NCI-H146 treated with DMSO at 0.1 percent for 48 hours (cell line): ENCODE measurements around the gene ZFP36L2.
"Not testable (repeated sequence)": the region's sequence is repeated elsewhere in the genome, so short reads cannot be mapped to it uniquely, and the experiment has no call there.

Experiments
- DNase-seq: peaks from one replicate; lab custom pipeline; 2025; ENCODE audit not compliant: unreplicated experiment; lab: John Stamatoyannopoulos, UW

ZFP36L2 gene

GRCh38 chr2:43190311-43191052 lies 35.9 kb downstream of the ZFP36L2 start:
- no peak for DNase-seq

GRCh38 chr2:43189861-43190260 lies 36.5 kb downstream of the ZFP36L2 start:
- DNase-seq: not testable (repeated sequence)

GRCh38 chr2:43188561-43189386 lies 37.6 kb downstream of the ZFP36L2 start:
- no peak for DNase-seq

- DNase-seq: no peak
Observed at GRCh38 chr2:43186679-43187374, 39.6 kb downstream of the ZFP36L2 start.

- no peak for DNase-seq
Observed at GRCh38 chr2:43186321-43186678, 40.1 kb downstream of the ZFP36L2 start.

GRCh38 chr2:43185146-43185545 lies 41.3 kb downstream of the ZFP36L2 start:
- DNase-seq: no peak

- DNase-seq: no peak
Observed at GRCh38 chr2:43184339-43184895, 42.0 kb downstream of the ZFP36L2 start.

GRCh38 chr2:43183743-43184142 lies 42.7 kb downstream of the ZFP36L2 start:
- DNase-seq: no peak

- no peak for DNase-seq
Observed at GRCh38 chr2:43180897-43181296, 45.5 kb downstream of the ZFP36L2 start.

GRCh38 chr2:43179942-43180341 lies 46.5 kb downstream of the ZFP36L2 start:
- DNase-seq: no peak

GRCh38 chr2:43178602-43179542 lies 47.5 kb downstream of the ZFP36L2 start:
- DNase-seq: peak; percentile 64

GRCh38 chr2:43178055-43178598 lies 48.3 kb downstream of the ZFP36L2 start:
- DNase-seq: peak; percentile 14

- DNase-seq: no peak
Observed at GRCh38 chr2:43176449-43176848, 50.0 kb downstream of the ZFP36L2 start.

- no peak for DNase-seq
Observed at GRCh38 chr2:43175876-43176275, 50.5 kb downstream of the ZFP36L2 start.

- no peak for DNase-seq
Observed at GRCh38 chr2:43175020-43175441, 51.4 kb downstream of the ZFP36L2 start.

GRCh38 chr2:43174368-43174916 lies 52.0 kb downstream of the ZFP36L2 start:
- no peak for DNase-seq
